Measurements from ENCODE around the gene SEMA5B.

The SEMA5B gene

GRCh38 chr3:122967356-122967755 lies 60.2 kb downstream of the SEMA5B start:
- DNase-seq = no peak

- DNase-seq = no peak
Measured at GRCh38 chr3:122966045-122966444, 61.5 kb downstream of the SEMA5B start.

- DNase-seq = no peak
Measured at GRCh38 chr3:122964811-122965210, 62.8 kb downstream of the SEMA5B start.

- no peak for DNase-seq
Measured at GRCh38 chr3:122962149-122962548, 65.4 kb downstream of the SEMA5B start.

GRCh38 chr3:122961146-122961545 lies 66.4 kb downstream of the SEMA5B start:
- DNase-seq = no peak

- DNase-seq = no peak
Measured at GRCh38 chr3:122960652-122961051, 66.9 kb downstream of the SEMA5B start.

GRCh38 chr3:122959339-122959738 lies 68.2 kb downstream of the SEMA5B start:
- no peak for DNase-seq

GRCh38 chr3:122957707-122958689 lies 69.6 kb downstream of the SEMA5B start:
- DNase-seq = no peak

GRCh38 chr3:122956693-122957455 lies 70.7 kb downstream of the SEMA5B start:
- DNase-seq = no peak

- DNase-seq = no peak
Measured at GRCh38 chr3:122955916-122956692, 71.5 kb downstream of the SEMA5B start.

GRCh38 chr3:122952520-122952919 lies 75.0 kb downstream of the SEMA5B start:
- DNase-seq = no peak

GRCh38 chr3:122948408-122948807 lies 79.2 kb downstream of the SEMA5B start:
- DNase-seq = no peak

- no peak for DNase-seq
Measured at GRCh38 chr3:122947738-122948137, 79.8 kb downstream of the SEMA5B start.

GRCh38 chr3:122947196-122947595 lies 80.4 kb downstream of the SEMA5B start:
- DNase-seq = no peak

- DNase-seq = no peak
Measured at GRCh38 chr3:122946185-122946584, 81.4 kb downstream of the SEMA5B start.

GRCh38 chr3:122945230-122945629 lies 82.3 kb downstream of the SEMA5B start:
- no peak for DNase-seq

- DNase-seq = no peak
Measured at GRCh38 chr3:122944671-122945161, 82.8 kb downstream of the SEMA5B start.

- DNase-seq = no peak
Measured at GRCh38 chr3:122943828-122944190, 83.8 kb downstream of the SEMA5B start.

- peak; percentile 42 for DNase-seq
Measured at GRCh38 chr3:122942937-122943827, 84.4 kb downstream of the SEMA5B start.

GRCh38 chr3:122942239-122942638 lies 85.3 kb downstream of the SEMA5B start:
- no peak for DNase-seq

GRCh38 chr3:122941228-122942206 lies 86.0 kb downstream of the SEMA5B start:
- DNase-seq = no peak
